Stimulated activated CD8-positive, alpha-beta memory T cell treated with anti-CD3 and anti-CD28 coated beads, Interleukin-4, amount 100 ng/mL, for 24 hours (primary cell): ENCODE results near the gene GJB4.
"Not testable (repeated sequence)": the region's sequence is repeated elsewhere in the genome, so short reads cannot be mapped to it uniquely, and the experiment has no call there.

Source experiments
- DNase-seq: peaks from one replicate; pipeline ENCODE4 v3.0.0-alpha.2; 2020; ENCODE audit warnings: low read depth

The GJB4 gene

DNA sequence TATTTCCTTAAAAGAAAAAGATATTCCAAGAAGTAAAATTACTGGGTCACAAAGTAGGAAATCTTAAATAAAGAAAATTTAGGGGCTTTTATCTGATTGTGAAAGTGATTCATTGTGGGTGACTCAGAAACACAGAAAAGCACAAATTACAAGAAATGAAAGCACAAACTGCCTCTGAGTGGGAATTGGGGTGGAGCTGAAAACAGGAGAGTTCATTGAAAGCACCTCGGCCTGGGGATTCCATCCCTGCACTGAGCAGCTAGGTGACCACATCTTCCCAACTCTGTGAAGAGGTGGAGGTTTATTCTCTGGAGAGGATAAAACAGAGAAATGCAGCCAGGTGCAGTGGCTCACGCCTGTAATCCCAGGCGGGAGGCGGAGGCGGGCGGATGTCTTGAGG is 40.7 kb downstream of the GJB4 start:
- DNase-seq = no peak

DNA sequence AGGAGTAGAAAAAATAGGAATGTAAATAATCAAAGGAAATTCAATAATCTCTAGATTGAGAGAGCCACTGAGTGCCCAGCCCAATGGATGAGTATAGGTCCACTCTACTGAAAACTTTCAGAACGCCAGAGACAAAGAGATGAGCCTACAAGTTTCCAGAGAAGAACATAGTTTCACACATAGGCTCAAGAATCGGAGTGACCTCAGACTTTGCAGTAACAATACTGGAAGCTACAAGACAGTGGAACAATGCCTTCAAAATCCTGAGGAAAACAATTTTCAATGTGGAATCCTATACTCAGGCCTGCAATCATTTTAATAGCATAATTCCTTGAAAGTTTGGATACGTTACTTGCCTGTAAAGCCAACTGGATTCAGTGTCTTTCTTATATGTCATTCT is 44.2 kb downstream of the GJB4 start:
- DNase-seq = no peak

DNA sequence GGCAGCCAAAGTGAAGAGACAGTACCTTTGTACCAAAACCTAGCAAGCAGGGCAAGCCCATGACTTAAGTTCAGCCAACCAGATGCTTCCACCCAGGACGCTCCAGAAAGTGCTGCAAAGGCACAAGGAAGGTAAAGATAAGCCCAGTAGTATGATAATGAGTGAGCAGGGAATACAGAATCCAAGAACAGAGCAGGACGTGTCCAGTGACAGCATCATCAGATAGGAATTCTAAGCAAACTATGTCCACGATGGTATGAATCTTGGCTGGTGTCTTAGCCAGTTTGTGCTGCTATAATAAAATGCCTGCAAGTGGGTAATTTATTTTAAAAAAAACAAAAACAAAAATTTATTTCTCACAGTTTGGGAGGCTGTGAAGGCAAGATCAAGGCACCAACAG is 46.9 kb downstream of the GJB4 start:
- no peak for DNase-seq

DNA sequence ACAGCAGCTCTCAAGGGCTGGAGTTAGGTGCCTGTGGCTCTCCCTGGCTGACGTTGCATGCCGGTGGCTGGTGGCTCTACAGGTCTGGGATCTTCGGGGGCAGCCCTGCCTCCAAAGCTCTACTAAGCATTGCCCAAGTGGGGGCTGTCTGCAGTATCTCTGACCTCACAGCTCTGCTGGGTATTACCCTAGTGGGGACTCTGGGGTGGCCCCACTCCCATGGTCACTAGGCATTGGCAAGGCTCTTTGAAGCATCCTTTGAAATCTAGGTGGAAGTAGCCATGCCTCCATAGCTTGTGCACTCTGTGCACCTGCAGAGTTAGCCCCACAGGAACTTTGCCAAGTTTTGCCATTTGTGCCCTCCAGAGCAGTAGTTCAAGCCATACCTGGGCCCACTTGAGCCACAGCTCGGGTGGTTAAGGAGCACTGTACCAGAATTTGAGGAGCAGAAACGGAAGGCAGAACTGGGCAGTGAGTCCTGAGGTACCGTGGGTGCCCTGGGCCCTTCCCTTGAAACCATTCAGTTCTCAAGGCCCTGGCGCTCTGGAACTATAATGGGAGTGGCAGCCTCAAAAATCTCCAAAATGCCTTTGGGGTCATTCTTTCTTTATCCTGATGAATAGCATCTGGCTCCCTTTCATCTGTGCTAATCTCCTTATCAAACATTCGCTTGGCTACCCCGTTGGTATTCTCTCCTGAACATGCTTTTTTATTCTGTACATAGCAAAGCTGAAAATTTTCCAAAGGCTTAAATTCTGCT is 48.7 kb downstream of the GJB4 start:
- DNase-seq = no peak

DNA sequence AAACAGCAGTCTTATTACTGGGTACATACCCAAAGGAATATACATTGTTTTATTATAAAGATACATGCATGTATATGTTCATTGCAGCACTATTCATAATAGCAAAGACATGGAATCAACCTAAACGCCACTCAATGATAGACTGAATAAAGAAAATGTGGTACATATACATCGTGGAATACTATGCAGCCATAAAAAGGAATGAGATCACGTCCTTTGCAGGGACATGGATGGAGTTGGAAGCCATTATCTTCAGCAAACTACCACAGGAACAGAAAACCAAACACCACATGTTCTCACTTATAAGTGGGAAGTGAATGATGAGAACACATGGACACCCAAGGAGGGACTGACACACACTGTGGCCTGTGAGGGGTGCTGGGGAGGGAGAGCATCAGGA is 51.2 kb downstream of the GJB4 start:
- not testable (repeated sequence) for DNase-seq
